Small intestine (tissue), 7 donors: ENCODE results near the gene UGT1A6. TPM values are rescaled to one million over a fixed set of nuclear protein-coding genes. Genes with fewer than 3 reads are reported as not detected.
A peak's percentile ranks its signal among the peaks of the same experiment; 100 is the strongest.

Experiments
- DNase-seq, 2 donors: peaks; one replicate each; pipeline versions ENCODE4 v3.0.0 to v3.0.0-alpha.2; 2013
- FAIRE-seq: peaks from 2 replicates; lab custom pipeline; 2012; peaks lifted over from hg19 to GRCh38; lab: Jason Lieb, UNC
- H3K27ac ChIP-seq, 3 donors: one replicate each; pipeline ENCODE4 v1.5.1; 2013; ENCODE audit warnings: low read length in 2 of 3, mild to moderate bottlenecking in 2 of 3, control low read depth in 1 of 3, inconsistent platforms in 1 of 3, low read depth in 1 of 3, moderate library complexity in 1 of 3
- H3K27me3 ChIP-seq, 3 donors: one replicate each; pipeline ENCODE4 v1.6.1; 2013; ENCODE audit warnings: low read length in 3 of 3, inconsistent platforms in 1 of 3; ENCODE audit not compliant: control insufficient read depth in 3 of 3, insufficient read depth in 3 of 3
- H3K36me3 ChIP-seq, 3 donors: one replicate each; pipeline ENCODE4 v1.6.1; 2013; ENCODE audit warnings: low read length in 3 of 3, inconsistent platforms in 1 of 3, low read depth in 1 of 3, mild to moderate bottlenecking in 1 of 3, moderate library complexity in 1 of 3; ENCODE audit not compliant: control insufficient read depth in 3 of 3, insufficient read depth in 2 of 3
- H3K4me1 ChIP-seq, 3 donors: one replicate each; pipeline ENCODE4 v1.6.1; 2013; ENCODE audit warnings: low read length in 2 of 3, inconsistent platforms in 1 of 3, low read depth in 1 of 3, mild to moderate bottlenecking in 1 of 3, moderate library complexity in 1 of 3; ENCODE audit not compliant: control insufficient read depth in 3 of 3, insufficient read depth in 2 of 3
- H3K4me3 ChIP-seq, 3 donors: one replicate each; pipeline ENCODE4 v1.5.1; 2013; ENCODE audit warnings: low read length in 3 of 3, control low read depth in 1 of 3, inconsistent platforms in 1 of 3, low read depth in 1 of 3, mild to moderate bottlenecking in 1 of 3, moderate library complexity in 1 of 3
- H3K9me3 ChIP-seq, 2 donors: one replicate each; pipeline ENCODE4 v1.6.1; 2013; ENCODE audit warnings: low read depth in 1 of 2, low read length in 1 of 2; ENCODE audit not compliant: control insufficient read depth in 2 of 2, insufficient read depth in 1 of 2
- WGBS, 3 donors: extraction: QIAGEN DNeasy Blood & Tissue Kit; methylation state at CpG; one replicate each; pipeline ENCODE4 v1.1.7; 2013; 5-methylcytosine and 5-hydroxymethylcytosine counted together
- polyA plus RNA-seq, 4 donors: library from polyadenylated mRNA; stranded (reverse) in 3 of 4; unstranded in 1 of 4; fragments of 200-250 nt in 3 of 4; fragments of 120-200 nt in 1 of 4; gene quantifications; one replicate each; pipeline versions ENCODE4 v1.2.1 to v1.2.3, GENCODE V29; 2013
- donor health status: healthy with polysubstance abuse.
- donor health status: control.
- donor health status: control.
- donor health status: Bipolar disorder and iron deficiency.
- donor health status: healthy.

Gene UGT1A6
- polyA plus RNA-seq, 4 donors = 0.21 to 1.8 (median 1.4) TPM; not detected in 1

DNA sequence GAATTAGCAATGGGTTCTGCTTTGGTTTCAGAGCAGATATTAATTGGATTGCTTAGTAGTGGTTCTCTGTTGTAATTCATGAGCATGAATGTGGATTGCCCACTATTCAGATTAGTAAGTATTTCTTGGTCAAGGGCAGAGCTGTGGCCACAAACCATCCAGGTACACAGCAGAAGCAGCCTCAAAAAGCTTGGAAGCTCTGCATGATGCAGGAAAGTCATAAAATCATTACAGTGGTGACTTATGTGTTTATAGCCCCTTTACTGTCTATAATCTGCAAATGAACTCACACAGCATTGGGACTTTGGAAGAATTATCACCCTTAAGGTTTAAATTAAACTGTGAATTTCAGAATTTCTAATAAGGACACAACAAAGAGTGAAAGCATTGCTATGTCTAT, 65.5 kb downstream of the UGT1A6 start:
- H3K9me3 ChIP-seq = peaks cover 0 to 25% of the 10 kb centered on the region in 2 donors
- H3K4me3 ChIP-seq = no peak overlapping the region
- DNase-seq = peak; percentile 73 to 79
- H3K4me1 ChIP-seq = peaks cover 0 to 46% (median 12%) of the 10 kb centered on the region in 3 donors
- no peaks in the 10 kb centered on the region for H3K27me3 ChIP-seq
- FAIRE-seq = no peak
- peak overlapping the region; percentile 23 to 85 (median 67) for H3K27ac ChIP-seq
- no peaks in the 10 kb centered on the region for H3K36me3 ChIP-seq

DNA sequence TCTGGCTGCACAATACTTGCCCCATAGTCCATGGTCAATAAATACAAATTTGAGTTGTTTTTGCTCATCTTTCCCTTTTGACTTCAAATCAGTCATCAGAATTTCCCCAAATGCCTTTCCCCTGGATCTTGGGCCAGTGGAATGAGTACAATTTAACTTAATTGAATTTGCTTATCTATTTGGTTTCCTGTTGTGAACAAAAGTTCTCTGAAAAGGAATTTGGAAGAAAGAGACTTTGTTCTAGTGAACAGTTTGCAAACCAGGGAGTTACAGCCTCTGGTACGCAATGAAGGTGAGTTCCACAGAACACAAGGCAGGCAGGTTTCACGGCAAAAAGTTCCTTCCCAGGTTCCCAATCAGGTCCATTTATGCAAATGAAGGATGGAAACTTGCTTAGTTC, 66.2 kb downstream of the UGT1A6 start:
- no peak for FAIRE-seq
- Histone ChIP-seq H3K4me3 (no peak overlapping the region), H3K27me3 (no peaks in the 10 kb centered on the region), H3K27ac (peak overlapping the region in 2 of 3 donors; percentile 67 to 85), H3K9me3 (peaks cover 0 to 20% of the 10 kb centered on the region in 2 donors), H3K4me1 (peaks cover 0 to 51% (median 12%) of the 10 kb centered on the region in 3 donors), H3K36me3 (no peaks in the 10 kb centered on the region)
- DNase-seq = no peak
- 37 to 66% (median 66%) methylated on average over 2 of the region's 2 CpGs for WGBS, 3 donors

DNA sequence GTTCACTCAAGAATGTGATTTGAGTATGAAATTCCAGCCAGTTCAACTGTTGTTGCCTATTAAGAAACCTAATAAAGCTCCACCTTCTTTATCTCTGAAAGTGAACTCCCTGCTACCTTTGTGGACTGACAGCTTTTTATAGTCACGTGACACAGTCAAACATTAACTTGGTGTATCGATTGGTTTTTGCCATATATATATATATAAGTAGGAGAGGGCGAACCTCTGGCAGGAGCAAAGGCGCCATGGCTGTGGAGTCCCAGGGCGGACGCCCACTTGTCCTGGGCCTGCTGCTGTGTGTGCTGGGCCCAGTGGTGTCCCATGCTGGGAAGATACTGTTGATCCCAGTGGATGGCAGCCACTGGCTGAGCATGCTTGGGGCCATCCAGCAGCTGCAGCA, 67.4 kb downstream of the UGT1A6 start, which contains the start of gene UGT1A1:
Gene UGT1A1 (plus strand): TSS at position 228 of the 400 bp plus-strand sequence. CDS start 18 bp downstream, at position 246.
- Histone ChIP-seq H3K27ac (peak within 1 kb of the TSS; percentile 57 to 86 (median 76)), H3K4me3 (peak within 1 kb of the TSS in 1 of 3 donors; percentile 60), H3K36me3 (no peaks in the 10 kb centered on the region), H3K9me3 (peaks cover 0 to 17% of the 10 kb centered on the region in 2 donors), H3K27me3 (no peaks in the 10 kb centered on the region), H3K4me1 (peaks cover 0 to 60% (median 12%) of the 10 kb centered on the region in 3 donors)
- DNase-seq (peak; percentile 86 to 95), FAIRE-seq (no peak)
- 19 to 60% (median 30%) methylated on average over 6 of the region's 6 CpGs for WGBS, 3 donors

DNA sequence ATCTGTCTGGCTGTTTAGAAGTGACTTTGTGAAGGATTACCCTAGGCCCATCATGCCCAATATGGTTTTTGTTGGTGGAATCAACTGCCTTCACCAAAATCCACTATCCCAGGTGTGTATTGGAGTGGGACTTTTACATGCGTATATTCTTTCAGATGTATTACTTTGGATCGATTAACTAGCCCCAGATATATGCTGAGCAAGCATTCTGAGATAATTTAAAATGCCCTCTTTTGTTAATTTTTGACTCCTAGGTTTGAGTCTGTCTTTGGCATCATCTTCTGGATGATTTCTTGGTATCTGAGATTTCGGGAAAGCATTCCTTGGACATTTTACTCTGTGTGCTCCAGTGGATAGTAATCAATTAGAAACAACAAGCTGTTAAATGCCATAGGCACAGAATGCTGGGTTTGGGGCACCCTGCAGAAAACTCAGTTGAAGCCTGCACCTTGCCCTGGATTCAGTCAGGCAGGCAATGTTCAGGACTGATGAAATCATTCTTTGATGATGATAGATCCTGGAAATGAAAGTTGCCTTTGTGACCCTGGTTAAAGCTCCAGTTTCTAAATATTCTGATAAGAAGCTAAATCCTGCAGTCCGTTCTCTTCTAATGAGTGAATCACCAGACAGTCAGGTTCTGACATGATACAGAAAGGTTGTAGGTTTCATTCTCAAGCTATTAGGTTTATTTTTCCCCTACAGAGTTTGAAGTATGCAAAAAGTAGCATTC, 68.5 kb downstream of the UGT1A6 start:
- H3K27ac ChIP-seq = peak overlapping the region; percentile 57 to 86 (median 59)
- peaks cover 0 to 64% (median 12%) of the 10 kb centered on the region in 3 donors for H3K4me1 ChIP-seq
- FAIRE-seq (no peak), DNase-seq (peak; percentile 63 to 87)
- H3K9me3 ChIP-seq = peaks cover 0 to 15% of the 10 kb centered on the region in 2 donors
- WGBS, 3 donors = 40 to 72% (median 47%) methylated on average over 4 of the region's 4 CpGs
- no peaks in the 10 kb centered on the region for H3K36me3 ChIP-seq
- H3K4me3 ChIP-seq = peak overlapping the region in 1 of 3 donors; percentile 60
- peaks cover 0 to 3% (median 0%) of the 10 kb centered on the region in 3 donors for H3K27me3 ChIP-seq

DNA sequence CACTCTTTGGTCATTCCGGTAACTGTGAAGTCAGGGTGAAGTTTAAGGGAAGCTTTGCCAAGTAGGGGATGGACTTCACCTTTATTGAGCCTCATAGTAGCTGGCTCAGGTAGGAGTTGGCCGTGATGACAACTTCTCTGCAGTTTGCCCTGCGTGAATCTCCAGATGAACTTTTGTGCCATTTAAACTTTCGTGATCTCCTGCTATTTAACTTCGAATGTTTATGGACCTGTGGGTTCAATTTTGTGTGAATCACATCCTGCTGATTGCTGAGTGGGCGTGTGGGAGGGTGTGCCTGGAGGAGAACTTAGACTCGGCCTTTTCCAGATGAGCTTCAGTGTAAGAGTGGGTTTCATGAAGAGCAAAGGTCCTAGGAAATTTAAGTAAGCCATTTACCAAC, 71.6 kb downstream of the UGT1A6 start:
- H3K27me3 ChIP-seq = peaks cover 0 to 3% (median 0%) of the 10 kb centered on the region in 3 donors
- DNase-seq (peak; percentile 74 to 88), FAIRE-seq (peak; percentile 36)
- H3K36me3 ChIP-seq = peaks cover 0 to 4% (median 0%) of the 10 kb centered on the region in 3 donors
- peak overlapping the region in 2 of 3 donors; percentile 75 to 94 for H3K27ac ChIP-seq
- WGBS, 3 donors = 10 to 45% (median 27%) methylated on average over 7 of the region's 7 CpGs
- H3K4me3 ChIP-seq = peak overlapping the region in 1 of 3 donors; percentile 32
- H3K4me1 ChIP-seq = peaks cover 0 to 43% (median 7%) of the 10 kb centered on the region in 3 donors
- H3K9me3 ChIP-seq = peaks cover 0 to 13% of the 10 kb centered on the region in 2 donors

DNA sequence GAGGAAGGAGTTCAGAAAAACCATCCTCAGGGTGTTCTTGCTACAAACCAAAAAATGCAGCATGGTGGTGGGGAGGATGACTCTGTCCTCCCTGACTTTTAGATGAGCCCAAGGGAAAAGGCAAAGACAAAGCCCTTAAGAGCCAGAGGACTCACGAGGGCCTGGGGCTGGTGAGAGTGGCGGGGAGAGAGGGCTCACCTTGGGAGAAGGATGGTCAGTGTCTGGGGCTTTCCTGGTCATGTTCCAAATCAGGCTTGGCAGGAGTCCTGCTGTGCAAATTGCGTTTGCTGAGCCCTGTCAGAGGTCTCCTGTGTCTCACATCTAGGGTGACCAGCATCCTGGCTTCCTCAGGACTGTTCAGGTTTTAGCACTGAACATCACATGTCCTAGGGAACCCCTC, 72.1 kb downstream of the UGT1A6 start:
- Histone ChIP-seq H3K4me1 (peaks cover 0 to 39% (median 4%) of the 10 kb centered on the region in 3 donors), H3K4me3 (no peak overlapping the region), H3K36me3 (peaks cover 0 to 6% (median 0%) of the 10 kb centered on the region in 3 donors), H3K27me3 (peaks cover 0 to 3% (median 0%) of the 10 kb centered on the region in 3 donors), H3K9me3 (peaks cover 0 to 9% of the 10 kb centered on the region in 2 donors), H3K27ac (peak overlapping the region; percentile 16 to 82 (median 75))
- FAIRE-seq (no peak), DNase-seq (no peak)
- WGBS, 3 donors = 58 to 64% (median 58%) methylated on average over 3 of the region's 3 CpGs

DNA sequence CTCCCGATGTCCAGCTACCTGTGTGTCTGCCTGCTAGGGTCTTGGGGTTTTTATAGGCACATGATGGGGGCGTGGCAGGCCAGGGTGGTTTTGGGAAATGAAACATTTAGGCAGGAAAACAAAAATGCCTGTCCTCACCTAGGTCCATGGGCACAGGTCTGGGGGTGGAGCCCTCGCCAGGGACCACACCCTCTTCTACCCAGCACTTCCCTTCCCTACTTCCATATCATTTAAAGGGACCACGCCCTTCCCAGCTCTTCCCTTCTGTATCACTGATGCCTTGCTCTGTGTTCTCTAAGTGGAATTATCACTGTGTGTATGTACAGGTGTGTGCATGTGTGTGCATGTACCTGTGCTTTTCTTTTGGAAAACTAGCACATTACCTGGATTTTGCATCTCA, 73.7 kb downstream of the UGT1A6 start:
- DNase-seq = peak in 1 of 2 donors; percentile 49
- no peak overlapping the region for H3K4me3 ChIP-seq
- no peak overlapping the region for H3K27ac ChIP-seq
- H3K9me3 ChIP-seq = no peaks in the 10 kb centered on the region
- H3K27me3 ChIP-seq = peaks cover 0 to 3% (median 0%) of the 10 kb centered on the region in 3 donors
- peaks cover 0 to 8% (median 0%) of the 10 kb centered on the region in 3 donors for H3K36me3 ChIP-seq
- FAIRE-seq = no peak
- peaks cover 0 to 25% (median 0%) of the 10 kb centered on the region in 3 donors for H3K4me1 ChIP-seq
- WGBS, 3 donors = 68 to 79% (median 68%) methylated on average over 4 of the region's 4 CpGs

DNA sequence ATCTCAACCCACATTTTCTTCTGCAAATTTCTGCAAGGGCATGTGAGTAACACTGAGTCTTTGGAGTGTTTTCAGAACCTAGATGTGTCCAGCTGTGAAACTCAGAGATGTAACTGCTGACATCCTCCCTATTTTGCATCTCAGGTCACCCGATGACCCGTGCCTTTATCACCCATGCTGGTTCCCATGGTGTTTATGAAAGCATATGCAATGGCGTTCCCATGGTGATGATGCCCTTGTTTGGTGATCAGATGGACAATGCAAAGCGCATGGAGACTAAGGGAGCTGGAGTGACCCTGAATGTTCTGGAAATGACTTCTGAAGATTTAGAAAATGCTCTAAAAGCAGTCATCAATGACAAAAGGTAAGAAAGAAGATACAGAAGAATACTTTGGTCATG, 75.4 kb downstream of the UGT1A6 start:
- Histone ChIP-seq H3K4me1 (peaks cover 0 to 18% (median 0%) of the 10 kb centered on the region in 3 donors), H3K27ac (no peak overlapping the region), H3K36me3 (peaks cover 0 to 10% (median 0%) of the 10 kb centered on the region in 3 donors), H3K27me3 (peaks cover 0 to 5% (median 0%) of the 10 kb centered on the region in 3 donors), H3K4me3 (no peak overlapping the region), H3K9me3 (no peaks in the 10 kb centered on the region)
- FAIRE-seq (no peak), DNase-seq (no peak)
- 80 to 93% (median 90%) methylated on average over 4 of the region's 4 CpGs for WGBS, 3 donors
